Mesendoderm (in vitro differentiated cells): Measurements from ENCODE around the gene EPHA3.

ENCODE experiments used
- DNase-seq: peaks from one replicate; pipeline ENCODE4 v3.0.0; 2013
- H2AK5ac ChIP-seq: 2 replicates; pipeline ENCODE4 v1.6.1; 2013; ENCODE audit warnings: low read length, inconsistent platforms
- H2BK120ac ChIP-seq: 2 replicates; pipeline ENCODE4 v1.6.1; 2013; ENCODE audit warnings: low read depth, mild to moderate bottlenecking, low read length, moderate library complexity, mixed read lengths
- H2BK15ac ChIP-seq: replicated peaks from 2 replicates; pipeline ENCODE4 v1.6.1; 2013; ENCODE audit warnings: low read depth, mild to moderate bottlenecking, moderate library complexity
- H2BK5ac ChIP-seq: 2 replicates; pipeline ENCODE4 v1.6.1; 2013; ENCODE audit warnings: low read length, inconsistent platforms
- H3K18ac ChIP-seq: 2 replicates; pipeline ENCODE4 v1.6.1; 2013; ENCODE audit warnings: mild to moderate bottlenecking, low read length, mixed read lengths
- H3K23ac ChIP-seq: one replicate; pipeline ENCODE4 v1.6.1; 2013; ENCODE audit warnings: low read length
- H3K27ac ChIP-seq: 2 replicates; pipeline ENCODE4 v1.5.1; 2013; ENCODE audit warnings: low read depth, mild to moderate bottlenecking, inconsistent platforms, low read length, moderate library complexity
- H3K27me3 ChIP-seq: 2 replicates; pipeline ENCODE4 v1.6.1; 2013; ENCODE audit warnings: low read length, control low read depth, mild to moderate bottlenecking, inconsistent platforms; ENCODE audit not compliant: insufficient read depth, poor library complexity
- H3K36me3 ChIP-seq: 2 replicates; pipeline ENCODE4 v1.6.1; 2013; ENCODE audit warnings: low read length, inconsistent platforms; ENCODE audit not compliant: control insufficient read depth, insufficient read depth
- H3K4ac ChIP-seq: one replicate; pipeline ENCODE4 v1.6.1; 2013; ENCODE audit warnings: low read depth, mild to moderate bottlenecking, low read length, moderate library complexity
- H3K4me1 ChIP-seq: 2 replicates; pipeline ENCODE4 v1.6.1; 2013; ENCODE audit warnings: low read depth, low read length, inconsistent platforms; ENCODE audit not compliant: control insufficient read depth
- H3K4me2 ChIP-seq: 2 replicates; pipeline ENCODE4 v1.6.1; 2013; ENCODE audit warnings: low read length
- H3K4me3 ChIP-seq: 2 replicates; pipeline ENCODE4 v1.5.1; 2013; ENCODE audit warnings: mild to moderate bottlenecking, low read length
- H3K56ac ChIP-seq: one replicate; pipeline ENCODE4 v1.6.1; 2013; ENCODE audit warnings: low read length
- H3K79me1 ChIP-seq: 2 replicates; pipeline ENCODE4 v1.6.1; 2013; ENCODE audit warnings: low read length, inconsistent platforms
- H3K79me2 ChIP-seq: 2 replicates; pipeline ENCODE4 v1.6.1; 2013; ENCODE audit warnings: mild to moderate bottlenecking, low read length; ENCODE audit not compliant: control insufficient read depth, insufficient read depth
- H3K9ac ChIP-seq: 2 replicates; pipeline ENCODE4 v1.6.1; 2013; ENCODE audit warnings: low read length, inconsistent platforms
- H4K5ac ChIP-seq: one replicate; pipeline ENCODE4 v1.6.1; 2013; ENCODE audit warnings: low read length
- H4K8ac ChIP-seq: one replicate; pipeline ENCODE4 v1.6.1; 2013; ENCODE audit warnings: low read depth, mild to moderate bottlenecking, control low read depth, low read length, moderate library complexity
- WGBS: extraction: QIAGEN DNeasy Blood & Tissue Kit; methylation state at CpG from one replicate; pipeline ENCODE4 v1.1.7; 2013; ENCODE audit warnings: low lambda C conversion rate, missing lambda C conversion rate; ENCODE audit not compliant: insufficient coverage; ENCODE audit errors: extremely low coverage; 5-methylcytosine and 5-hydroxymethylcytosine counted together

The EPHA3 gene

GRCh38 chr3:89171687-89172545 is 64.5 kb downstream of the EPHA3 start:
- no peak for DNase-seq
- no peak overlapping the region for H3K9ac ChIP-seq
- H3K23ac ChIP-seq, result no peak overlapping the region
- no peak overlapping the region for H3K18ac ChIP-seq
- no peak overlapping the region for H4K5ac ChIP-seq
- no peaks in the 10 kb centered on the region for H3K27me3 ChIP-seq
- H2BK15ac ChIP-seq, result no peak overlapping the region
- H2AK5ac ChIP-seq, result no peak overlapping the region
- H3K4me1 ChIP-seq, result no peaks in the 10 kb centered on the region
- no peak overlapping the region for H4K8ac ChIP-seq
- WGBS, result 100% methylated on average over 1 of the region's 9 CpGs
- H3K79me1 ChIP-seq, result no peaks in the 10 kb centered on the region
- H3K27ac ChIP-seq, result no peak overlapping the region
- no peak overlapping the region for H2BK120ac ChIP-seq
- H3K4me3 ChIP-seq, result no peak overlapping the region
- no peak overlapping the region for H3K4me2 ChIP-seq
- H3K36me3 ChIP-seq, result no peaks in the 10 kb centered on the region
- H3K56ac ChIP-seq, result no peak overlapping the region
- H2BK5ac ChIP-seq, result no peak overlapping the region
- no peaks in the 10 kb centered on the region for H3K79me2 ChIP-seq
- no peak overlapping the region for H3K4ac ChIP-seq

- H2BK15ac ChIP-seq, result no peak overlapping the region
- H3K4me2 ChIP-seq, result no peak overlapping the region
- H2AK5ac ChIP-seq, result no peak overlapping the region
- H2BK5ac ChIP-seq, result no peak overlapping the region
- H3K18ac ChIP-seq, result no peak overlapping the region
- H2BK120ac ChIP-seq, result no peak overlapping the region
- H4K5ac ChIP-seq, result no peak overlapping the region
- no peak overlapping the region for H3K9ac ChIP-seq
- no peaks in the 10 kb centered on the region for H3K79me2 ChIP-seq
- no peaks in the 10 kb centered on the region for H3K79me1 ChIP-seq
- no peak overlapping the region for H3K27ac ChIP-seq
- no peak overlapping the region for H3K4me3 ChIP-seq
- no peaks in the 10 kb centered on the region for H3K36me3 ChIP-seq
- H3K56ac ChIP-seq, result no peak overlapping the region
- no peaks in the 10 kb centered on the region for H3K4me1 ChIP-seq
- H4K8ac ChIP-seq, result no peak overlapping the region
- DNase-seq, result no peak
- H3K4ac ChIP-seq, result no peak overlapping the region
- no peak overlapping the region for H3K23ac ChIP-seq
- no peaks in the 10 kb centered on the region for H3K27me3 ChIP-seq
Observed at GRCh38 chr3:89173546-89173945, 66.1 kb downstream of the EPHA3 start.

GRCh38 chr3:89179355-89180001 is 72.1 kb downstream of the EPHA3 start:
- DNase-seq, result no peak
- H3K23ac ChIP-seq, result no peak overlapping the region
- H2BK120ac ChIP-seq, result no peak overlapping the region
- H3K4me1 ChIP-seq, result no peaks in the 10 kb centered on the region
- no peaks in the 10 kb centered on the region for H3K79me2 ChIP-seq
- no peak overlapping the region for H3K56ac ChIP-seq
- H3K79me1 ChIP-seq, result no peaks in the 10 kb centered on the region
- no CpG with 5 or more reads among the region's 3 CpGs for WGBS
- no peak overlapping the region for H3K4me3 ChIP-seq
- no peak overlapping the region for H3K4ac ChIP-seq
- no peak overlapping the region for H3K4me2 ChIP-seq
- H2BK5ac ChIP-seq, result no peak overlapping the region
- H4K5ac ChIP-seq, result no peak overlapping the region
- no peak overlapping the region for H3K9ac ChIP-seq
- H3K27me3 ChIP-seq, result no peaks in the 10 kb centered on the region
- H3K18ac ChIP-seq, result no peak overlapping the region
- H2AK5ac ChIP-seq, result no peak overlapping the region
- H2BK15ac ChIP-seq, result no peak overlapping the region
- H3K36me3 ChIP-seq, result no peaks in the 10 kb centered on the region
- H4K8ac ChIP-seq, result no peak overlapping the region
- no peak overlapping the region for H3K27ac ChIP-seq

- no CpG with 5 or more reads among the region's 2 CpGs for WGBS
- Histone ChIP-seq H4K5ac (no peak overlapping the region), H3K4me2 (no peak overlapping the region), H3K4ac (no peak overlapping the region), H3K23ac (no peak overlapping the region), H3K27me3 (no peaks in the 10 kb centered on the region), H4K8ac (no peak overlapping the region), H2BK15ac (no peak overlapping the region), H3K27ac (no peak overlapping the region), H3K36me3 (no peaks in the 10 kb centered on the region), H3K18ac (no peak overlapping the region), H2BK5ac (no peak overlapping the region), H3K9ac (no peak overlapping the region), H3K79me2 (no peaks in the 10 kb centered on the region), H3K4me3 (no peak overlapping the region), H3K4me1 (no peaks in the 10 kb centered on the region), H2AK5ac (no peak overlapping the region), H3K56ac (no peak overlapping the region), H2BK120ac (no peak overlapping the region), H3K79me1 (no peaks in the 10 kb centered on the region)
- DNase-seq, result no peak
Observed at GRCh38 chr3:89180334-89180733, 72.9 kb downstream of the EPHA3 start.

- H3K79me1 ChIP-seq, result no peaks in the 10 kb centered on the region
- H3K79me2 ChIP-seq, result no peaks in the 10 kb centered on the region
- H2BK5ac ChIP-seq, result no peak overlapping the region
- no peak for DNase-seq
- no peak overlapping the region for H3K23ac ChIP-seq
- H3K9ac ChIP-seq, result no peak overlapping the region
- no peaks in the 10 kb centered on the region for H3K36me3 ChIP-seq
- no peaks in the 10 kb centered on the region for H3K4me1 ChIP-seq
- H2AK5ac ChIP-seq, result no peak overlapping the region
- H3K27ac ChIP-seq, result no peak overlapping the region
- H2BK120ac ChIP-seq, result no peak overlapping the region
- no peaks in the 10 kb centered on the region for H3K27me3 ChIP-seq
- no peak overlapping the region for H2BK15ac ChIP-seq
- no peak overlapping the region for H3K56ac ChIP-seq
- H3K4ac ChIP-seq, result no peak overlapping the region
- no peak overlapping the region for H3K4me3 ChIP-seq
- H4K8ac ChIP-seq, result no peak overlapping the region
- H3K18ac ChIP-seq, result no peak overlapping the region
- H4K5ac ChIP-seq, result no peak overlapping the region
- H3K4me2 ChIP-seq, result no peak overlapping the region
- no CpG with 5 or more reads among the region's 1 CpG for WGBS
Observed at GRCh38 chr3:89182056-89182455, 74.6 kb downstream of the EPHA3 start.
